A549 (cell line): Measurements from ENCODE around the gene ABCA1.

Experiments used
- ESRRA ChIP-seq: fragments of 150-350 bp; IDR thresholded peaks from 2 replicates; pipeline ENCODE4 v1.6.1; 2014; ENCODE audit warnings: mild to moderate bottlenecking, low read length, borderline replicate concordance
- MAFK ChIP-seq: fragments of 450-650 bp; IDR thresholded peaks from 2 replicates; pipeline ENCODE4 v1.6.1; 2014; ENCODE audit not compliant: partially characterized antibody

- no peak for TF ChIP-seq ESRRA
- no peak for TF ChIP-seq MAFK
Observed at GRCh38 chr9:104820336-104820735, 107.6 kb downstream of the ABCA1 start.
